Ovary (tissue), 3 donors: ENCODE data around the gene FADD.

Experiments used
- CTCF ChIP-seq, 3 donors: fragments of 450-650 bp in 2 of 3; fragments of 200-600 bp in 1 of 3; IDR thresholded peaks; one replicate each; pipeline versions ENCODE4 v1.5.1 to v1.8.0; 2016 to 2022; ENCODE audit warnings: antibody characterized with exemption in 3 of 3, mild to moderate bottlenecking in 1 of 3
- POLR2A ChIP-seq: fragments of 450-650 bp; IDR thresholded peaks from one replicate; pipeline ENCODE4 v1.6.1; 2017; ENCODE audit warnings: antibody characterized with exemption, mild to moderate bottlenecking, moderate library complexity
- donor health status: DM: no; HTN: no; CAD: no.

- TF ChIP-seq CTCF (IDR thresholded peaks at IDR 0.05): no peak
- TF ChIP-seq POLR2A: no peak
Observed at GRCh38 chr11:70205049-70205725, 2.1 kb downstream of the FADD start.
